Trophoblast cell (in vitro differentiated cells and primary cell): ENCODE data around the gene LRRC3.
"Not testable (repeated sequence)": the region's sequence is repeated elsewhere in the genome, so short reads cannot be mapped to it uniquely, and the experiment has no call there.

Experiments used
- DNase-seq, 2 donors: peaks; one replicate each; pipeline ENCODE4 v3.0.0-alpha.2; 2016
- H2AFZ ChIP-seq: 2 replicates; pipeline ENCODE4 v1.6.1; 2013; ENCODE audit warnings: low read length, moderate library complexity, mild to moderate bottlenecking; ENCODE audit not compliant: insufficient read depth, poor library complexity
- H2AK5ac ChIP-seq: 2 replicates; pipeline ENCODE4 v1.6.1; 2013; ENCODE audit warnings: mild to moderate bottlenecking, low read length
- H2BK120ac ChIP-seq: 2 replicates; pipeline ENCODE4 v1.6.1; 2013; ENCODE audit warnings: low read length, mild to moderate bottlenecking, moderate library complexity; ENCODE audit not compliant: insufficient read depth, poor library complexity
- H2BK12ac ChIP-seq: 2 replicates; pipeline ENCODE4 v1.6.1; 2013; ENCODE audit warnings: mild to moderate bottlenecking, low read length, moderate library complexity
- H2BK5ac ChIP-seq: 2 replicates; pipeline ENCODE4 v1.6.1; 2013; ENCODE audit warnings: low read length, low read depth, moderate library complexity, mild to moderate bottlenecking; ENCODE audit not compliant: poor library complexity
- H3K14ac ChIP-seq: 2 replicates; pipeline ENCODE4 v1.6.1; 2013; ENCODE audit warnings: mild to moderate bottlenecking, low read length
- H3K18ac ChIP-seq: 2 replicates; pipeline ENCODE4 v1.6.1; 2013; ENCODE audit warnings: mild to moderate bottlenecking, low read length
- H3K23ac ChIP-seq: 2 replicates; pipeline ENCODE4 v1.6.1; 2013; ENCODE audit warnings: low read length
- H3K27ac ChIP-seq: 2 replicates; pipeline ENCODE4 v1.5.1; 2013; ENCODE audit warnings: low read depth, mild to moderate bottlenecking, inconsistent platforms, low read length, moderate library complexity
- H3K27me3 ChIP-seq: 2 replicates; pipeline ENCODE4 v1.6.1; 2013; ENCODE audit warnings: inconsistent platforms, mild to moderate bottlenecking, low read length, moderate library complexity; ENCODE audit not compliant: insufficient read depth
- H3K36me3 ChIP-seq, 2 experiments: 1 replicate in 1 of 2; 2 replicates in 1 of 2; pipeline ENCODE4 v1.6.1; 2013; ENCODE audit warnings: low read length in 2 of 2, mild to moderate bottlenecking in 2 of 2, moderate library complexity in 1 of 2; ENCODE audit not compliant: insufficient read depth in 2 of 2, control insufficient read depth in 1 of 2
- H3K4ac ChIP-seq: 2 replicates; pipeline ENCODE4 v1.6.1; 2013; ENCODE audit warnings: low read depth, mild to moderate bottlenecking, low read length, moderate library complexity
- H3K4me1 ChIP-seq, 2 experiments: 1 replicate in 1 of 2; 2 replicates in 1 of 2; pipeline ENCODE4 v1.6.1; 2013; ENCODE audit warnings: low read length in 2 of 2, mild to moderate bottlenecking in 2 of 2, moderate library complexity in 1 of 2; ENCODE audit not compliant: insufficient read depth in 2 of 2, control insufficient read depth in 1 of 2
- H3K4me2 ChIP-seq: 2 replicates; pipeline ENCODE4 v1.6.1; 2013; ENCODE audit warnings: inconsistent platforms, mild to moderate bottlenecking, low read length, moderate library complexity
- H3K4me3 ChIP-seq: 2 replicates; pipeline ENCODE4 v1.5.1; 2013; ENCODE audit warnings: mild to moderate bottlenecking, low read depth, low read length, inconsistent platforms
- H3K79me1 ChIP-seq: one replicate; pipeline ENCODE4 v1.6.1; 2013; ENCODE audit warnings: low read length
- H3K79me2 ChIP-seq: 2 replicates; pipeline ENCODE4 v1.6.1; 2013; ENCODE audit warnings: low read length, mild to moderate bottlenecking; ENCODE audit not compliant: control insufficient read depth, insufficient read depth, poor library complexity
- H3K9ac ChIP-seq: 2 replicates; pipeline ENCODE4 v1.6.1; 2013; ENCODE audit warnings: mild to moderate bottlenecking, low read length
- H3K9me3 ChIP-seq: 2 replicates; pipeline ENCODE4 v1.6.1; 2013; ENCODE audit warnings: low read depth, mild to moderate bottlenecking, control low read depth, inconsistent platforms, low read length; ENCODE audit not compliant: insufficient read depth
- H4K12ac ChIP-seq: 2 replicates; pipeline ENCODE4 v1.6.1; 2013; ENCODE audit warnings: low read depth, mild to moderate bottlenecking, low read length, moderate library complexity
- H4K8ac ChIP-seq: 2 replicates; pipeline ENCODE4 v1.6.1; 2013; ENCODE audit warnings: low read depth, mild to moderate bottlenecking, low read length, moderate library complexity
- H4K91ac ChIP-seq: one replicate; pipeline ENCODE4 v1.6.1; 2013; ENCODE audit warnings: low read depth, mild to moderate bottlenecking, low read length, moderate library complexity
- WGBS: extraction: QIAGEN DNeasy Blood & Tissue Kit; methylation state at CpG from one replicate; pipeline ENCODE4 v1.1.7; 2013; ENCODE audit warnings: missing lambda C conversion rate; ENCODE audit not compliant: insufficient read length, insufficient coverage; ENCODE audit errors: extremely low coverage; 5-methylcytosine and 5-hydroxymethylcytosine counted together

LRRC3 gene

GRCh38 chr21:44479556-44480199, 24.4 kb downstream of the LRRC3 start:
- H2BK12ac ChIP-seq, H3K79me2 ChIP-seq, H3K27me3 ChIP-seq, H4K12ac ChIP-seq, H2BK5ac ChIP-seq, H3K9ac ChIP-seq, H2BK120ac ChIP-seq, H3K23ac ChIP-seq, H3K14ac ChIP-seq, H3K27ac ChIP-seq, H3K4me2 ChIP-seq, H3K9me3 ChIP-seq, H3K4me3 ChIP-seq, H3K79me1 ChIP-seq, H2AFZ ChIP-seq, H4K91ac ChIP-seq, H3K18ac ChIP-seq, H3K36me3 ChIP-seq, H2AK5ac ChIP-seq, H3K4ac ChIP-seq, H3K4me1 ChIP-seq, H4K8ac ChIP-seq: not testable (repeated sequence)
- no CpG with 5 or more reads among the region's 21 CpGs for WGBS
- peak; percentile 33 to 57 for DNase-seq

DNA sequence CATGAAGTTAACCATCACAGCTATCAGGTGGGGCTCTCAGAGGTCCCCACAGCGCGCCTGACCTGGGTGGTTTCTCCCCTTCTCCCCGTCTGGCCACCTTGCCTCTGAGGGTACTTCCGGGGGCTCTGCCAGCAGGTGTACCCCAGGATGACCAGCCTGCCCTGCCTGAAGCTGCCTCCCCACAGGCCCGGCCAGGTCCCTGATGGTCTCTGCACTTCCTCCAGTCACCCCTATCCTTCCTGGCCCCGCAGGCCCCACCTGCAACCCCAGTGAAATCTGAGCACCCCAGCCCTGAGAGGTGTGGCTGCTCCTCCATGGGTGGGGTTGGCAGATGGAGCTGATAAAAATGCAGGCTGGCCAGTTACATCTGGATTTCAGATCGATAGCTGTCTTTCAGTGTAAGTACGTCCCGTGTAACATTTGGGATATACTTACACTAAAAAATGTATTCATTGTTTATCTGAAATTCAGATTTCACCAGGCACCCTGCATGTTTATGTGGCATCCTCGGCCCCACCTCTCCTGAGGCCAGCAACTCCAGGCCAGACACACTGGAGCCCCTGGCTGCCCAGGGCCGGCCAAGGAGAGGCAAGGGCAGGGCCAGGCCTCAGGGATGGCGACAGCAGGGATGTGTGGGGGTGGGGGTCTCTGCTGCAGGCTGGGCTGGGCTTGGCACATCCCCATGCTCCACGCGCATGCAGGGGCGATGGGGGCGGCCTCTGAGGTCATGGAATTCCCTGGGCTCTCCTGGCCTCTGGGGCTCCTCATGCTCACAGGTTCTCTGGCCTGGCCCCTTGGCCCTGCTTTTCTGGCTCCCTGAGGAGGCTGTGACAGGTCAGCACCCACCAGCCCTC, 25.1 kb downstream of the LRRC3 start:
- Histone ChIP-seq H3K4me1 (peaks cover 2 to 7% of the 10 kb centered on the region in 2 experiments), H3K79me1 (peaks cover 6% of the 10 kb centered on the region), H3K79me2 (no peaks in the 10 kb centered on the region), H3K9me3 (no peaks in the 10 kb centered on the region), H2BK12ac (no peak overlapping the region), H3K4ac (no peak overlapping the region), H2AK5ac (no peak overlapping the region), H3K4me2 (no peak overlapping the region), H4K91ac (no peak overlapping the region), H2BK5ac (no peak overlapping the region), H3K23ac (no peak overlapping the region), H2AFZ (no peak overlapping the region), H3K18ac (no peak overlapping the region), H2BK120ac (no peak overlapping the region), H3K4me3 (no peak overlapping the region), H3K36me3 (no peaks in the 10 kb centered on the region), H3K27ac (no peak overlapping the region), H3K9ac (no peak overlapping the region), H4K12ac (no peak overlapping the region), H3K14ac (no peak overlapping the region), H3K27me3 (no peaks in the 10 kb centered on the region), H4K8ac (no peak overlapping the region)
- WGBS, result no CpG with 5 or more reads among the region's 16 CpGs
- no peak for DNase-seq

- H3K23ac ChIP-seq, result no peak overlapping the region
- H3K9me3 ChIP-seq, result no peaks in the 10 kb centered on the region
- peaks cover 6% of the 10 kb centered on the region for H3K79me1 ChIP-seq
- peak overlapping the region; percentile 64 for H4K91ac ChIP-seq
- H3K14ac ChIP-seq, result no peak overlapping the region
- H2BK12ac ChIP-seq, result peak overlapping the region; percentile 71
- no peaks in the 10 kb centered on the region for H3K27me3 ChIP-seq
- no peak overlapping the region for H3K4me3 ChIP-seq
- H2BK120ac ChIP-seq, result peak overlapping the region; percentile 30
- H3K79me2 ChIP-seq, result no peaks in the 10 kb centered on the region
- peaks cover 2 to 7% of the 10 kb centered on the region in 2 experiments for H3K4me1 ChIP-seq
- H3K9ac ChIP-seq, result no peak overlapping the region
- WGBS, result no CpG with 5 or more reads among the region's 14 CpGs
- no peak overlapping the region for H4K12ac ChIP-seq
- DNase-seq, result peak; percentile 70 to 96
- no peak overlapping the region for H3K18ac ChIP-seq
- H3K27ac ChIP-seq, result no peak overlapping the region
- H3K36me3 ChIP-seq, result no peaks in the 10 kb centered on the region
- H2BK5ac ChIP-seq, result no peak overlapping the region
- H4K8ac ChIP-seq, result no peak overlapping the region
- H3K4me2 ChIP-seq, result no peak overlapping the region
- no peak overlapping the region for H3K4ac ChIP-seq
- peak overlapping the region; percentile 65 for H2AK5ac ChIP-seq
- no peak overlapping the region for H2AFZ ChIP-seq
These were observed 27.4 kb downstream of the LRRC3 start for GRCh38 chr21:44482581-44483287.

DNA sequence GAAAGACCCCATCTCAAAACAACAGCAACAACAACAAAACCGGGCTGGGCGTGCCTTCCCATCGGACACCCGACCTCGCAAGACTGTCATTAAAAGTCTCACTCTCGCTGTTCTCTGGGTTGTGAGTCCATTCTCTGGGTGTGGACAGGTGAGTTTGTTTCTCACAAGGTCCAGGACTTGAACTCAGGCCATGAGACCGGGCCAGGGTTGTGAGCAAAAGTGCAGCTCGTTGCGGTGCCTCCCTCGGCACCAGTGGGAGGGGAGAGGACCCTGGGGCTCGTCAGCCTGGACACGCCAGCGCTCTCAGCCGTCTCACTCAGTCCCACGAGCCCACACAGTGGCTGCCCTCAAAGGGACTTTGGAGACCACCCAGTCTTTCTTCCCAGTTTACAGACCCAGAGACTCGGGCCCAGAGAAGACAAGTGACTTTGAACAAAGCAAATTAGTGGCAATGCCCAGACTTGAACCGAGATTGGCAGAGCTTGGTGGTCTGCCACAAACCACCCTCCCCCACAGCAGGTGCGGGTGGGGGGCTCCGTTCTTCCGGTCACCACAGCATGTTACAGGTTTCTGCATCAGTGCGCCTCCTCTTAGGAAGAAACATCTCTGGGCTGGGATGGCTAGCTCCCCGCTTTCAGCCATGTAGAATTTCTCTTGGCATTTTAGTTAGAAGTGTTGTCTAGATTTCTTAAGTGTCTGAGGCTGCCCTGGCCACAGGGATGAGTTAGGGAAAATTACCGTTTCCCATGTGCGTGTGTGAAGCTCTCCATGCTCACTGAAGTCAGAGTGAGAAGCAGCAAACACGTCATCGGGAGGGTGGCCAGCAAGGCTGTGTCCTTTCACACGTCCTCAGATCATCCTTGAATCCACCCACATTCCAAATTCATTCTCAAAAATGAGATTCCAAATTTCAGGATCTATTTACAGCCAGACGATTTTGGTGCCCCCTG, 28.3 kb downstream of the LRRC3 start:
- H3K23ac ChIP-seq, result no peak overlapping the region
- H3K27me3 ChIP-seq, result no peaks in the 10 kb centered on the region
- DNase-seq, result peak in 1 of 2 donors; percentile 14
- no peak overlapping the region for H3K4ac ChIP-seq
- H3K79me1 ChIP-seq, result peaks cover 6% of the 10 kb centered on the region
- H2BK5ac ChIP-seq, result no peak overlapping the region
- peak overlapping the region; percentile 30 for H2BK120ac ChIP-seq
- no peak overlapping the region for H4K12ac ChIP-seq
- peak overlapping the region; percentile 32 for H4K8ac ChIP-seq
- no peak overlapping the region for H3K4me3 ChIP-seq
- WGBS, result no CpG with 5 or more reads among the region's 28 CpGs
- H4K91ac ChIP-seq, result peak overlapping the region; percentile 64
- no peaks in the 10 kb centered on the region for H3K9me3 ChIP-seq
- no peak overlapping the region for H3K27ac ChIP-seq
- H3K14ac ChIP-seq, result no peak overlapping the region
- no peaks in the 10 kb centered on the region for H3K79me2 ChIP-seq
- H3K36me3 ChIP-seq, result no peaks in the 10 kb centered on the region
- H2AFZ ChIP-seq, result no peak overlapping the region
- peak overlapping the region; percentile 48 for H3K18ac ChIP-seq
- H2BK12ac ChIP-seq, result peak overlapping the region; percentile 71
- no peak overlapping the region for H3K9ac ChIP-seq
- H3K4me2 ChIP-seq, result no peak overlapping the region
- peaks cover 2 to 7% of the 10 kb centered on the region in 2 experiments for H3K4me1 ChIP-seq
- H2AK5ac ChIP-seq, result peak overlapping the region; percentile 65
